Smooth muscle cell (in vitro differentiated cells): ENCODE results near the gene IFFO2. TPM values are rescaled to one million over a fixed set of nuclear protein-coding genes. Genes with fewer than 3 reads are reported as not detected.

Experiments
- DNase-seq: peaks from one replicate; lab custom pipeline; 2025; ENCODE audit not compliant: unreplicated experiment; lab: John Stamatoyannopoulos, UW
- H2AFZ ChIP-seq: fragments of 200-600 bp; sonication (generic); 2 replicates; pipeline ENCODE4 v1.6.0; 2016; ENCODE audit warnings: antibody characterized with exemption, low read depth, mild to moderate bottlenecking
- H3F3A ChIP-seq: fragments of 200-600 bp; sonication (generic); 2 replicates; pipeline ENCODE4 v1.6.0; 2017; ENCODE audit warnings: antibody characterized with exemption, low read depth
- H3K27ac ChIP-seq: fragments of 200-600 bp; sonication (generic); 2 replicates; pipeline ENCODE4 v1.5.1; 2016; ENCODE audit warnings: low read depth, mild to moderate bottlenecking
- H3K27me3 ChIP-seq: fragments of 200-600 bp; sonication (generic); 2 replicates; pipeline ENCODE4 v1.6.1; 2016; ENCODE audit warnings: low read depth, mild to moderate bottlenecking
- H3K36me3 ChIP-seq: fragments of 200-600 bp; sonication (generic); 2 replicates; pipeline ENCODE4 v1.5.1; 2016; ENCODE audit warnings: low read depth
- H3K4me1 ChIP-seq: fragments of 200-600 bp; sonication (generic); 2 replicates; pipeline ENCODE4 v1.5.1; 2016; ENCODE audit warnings: low read depth
- H3K4me2 ChIP-seq: fragments of 200-600 bp; sonication (generic); 2 replicates; pipeline ENCODE4 v1.6.0; 2016; ENCODE audit warnings: mild to moderate bottlenecking
- H3K4me3 ChIP-seq: fragments of 200-600 bp; sonication (generic); 2 replicates; pipeline ENCODE4 v1.5.1; 2016; ENCODE audit warnings: mild to moderate bottlenecking
- H3K79me2 ChIP-seq: fragments of 200-600 bp; sonication (generic); 2 replicates; pipeline ENCODE4 v1.6.0; 2016; ENCODE audit warnings: low read depth, mild to moderate bottlenecking
- H3K9ac ChIP-seq: fragments of 200-600 bp; sonication (generic); 2 replicates; pipeline ENCODE4 v1.6.0; 2016; ENCODE audit warnings: low read depth
- H3K9me3 ChIP-seq: fragments of 200-600 bp; sonication (generic); replicated peaks from 2 replicates; pipeline ENCODE4 v1.5.1; 2016; ENCODE audit warnings: low read depth
- H4K20me1 ChIP-seq: fragments of 200-600 bp; sonication (generic); 2 replicates; pipeline ENCODE4 v1.6.0; 2016; ENCODE audit warnings: low read depth
- CTCF ChIP-seq: fragments of 200-600 bp; sonication (generic); IDR thresholded peaks from 2 replicates; pipeline ENCODE4 v1.5.1; 2017; ENCODE audit warnings: borderline replicate concordance, mild to moderate bottlenecking, antibody characterized with exemption; ENCODE audit not compliant: insufficient read depth, poor library complexity, severe bottlenecking
- WGBS: methylation state at CpG from one replicate; pipeline ENCODE4 v1.1.7; 2016; ENCODE audit warnings: low lambda C conversion rate; 5-methylcytosine and 5-hydroxymethylcytosine counted together
- polyA plus RNA-seq: library from polyadenylated mRNA; unstranded; fragments of >200 nt; fragmentation: Nextera tagmentation; extraction: Ambion mirVana; gene quantifications from 2 replicates; pipeline ENCODE4 v1.2.1, GENCODE V29; 2016
- total RNA-seq: library from RNA; depleted of rRNA; stranded (reverse); fragments of >200 nt; gene quantifications from 2 replicates; pipeline ENCODE4 v1.2.3, GENCODE V29; 2014

IFFO2 gene
- total and polyA plus RNA-seq, 2 experiments from 2014 or later = 5.7 to 19.1 TPM

- Histone ChIP-seq H3K4me1 (no peaks in the 10 kb centered on the region), H3K36me3 (no peaks in the 10 kb centered on the region), H3K9me3 (no peaks in the 10 kb centered on the region), H4K20me1 (no peaks in the 10 kb centered on the region), H3K4me2 (no peak overlapping the region), H3K79me2 (no peaks in the 10 kb centered on the region), H3K9ac (no peak overlapping the region), H3K27ac (no peak overlapping the region), H3K27me3 (no peaks in the 10 kb centered on the region), H3K4me3 (no peak overlapping the region), H3F3A (no peaks in the 10 kb centered on the region), H2AFZ (no peak overlapping the region)
- no peak for DNase-seq
- TF ChIP-seq CTCF = no peak
- WGBS = 95% methylated on average over 9 of the region's 9 CpGs
Measured at GRCh38 chr1:18989896-18990295, 33.4 kb upstream of the IFFO2 start.

DNA sequence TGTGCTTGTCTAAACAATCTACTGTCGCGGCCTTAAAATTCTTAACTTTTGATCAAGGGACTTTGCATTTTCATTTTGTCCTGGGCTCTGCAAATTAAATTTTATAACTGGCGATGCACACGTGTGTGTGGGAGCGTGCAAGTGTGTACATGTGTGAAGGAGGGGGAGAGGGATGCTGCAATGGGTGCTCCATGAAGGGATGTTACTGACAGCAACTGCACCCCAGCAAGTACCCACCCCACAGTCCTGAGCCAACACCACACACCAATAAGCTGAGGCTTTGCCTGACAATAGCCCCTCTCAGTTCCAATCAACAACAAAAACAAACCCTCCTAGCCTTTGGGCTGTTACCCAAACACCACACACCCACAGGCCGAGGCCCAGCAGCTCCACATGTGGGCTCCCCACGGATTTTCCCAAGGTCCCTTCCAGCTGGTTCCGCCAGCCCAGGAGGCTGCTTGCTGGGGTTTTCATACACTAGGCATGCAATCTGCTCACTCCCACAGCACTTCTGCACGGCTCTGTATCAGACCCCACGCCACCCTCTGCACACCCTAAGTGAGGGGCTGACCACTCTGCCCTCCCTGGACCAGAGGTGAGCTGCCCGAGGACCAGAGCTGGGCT lies 32.8 kb upstream of the IFFO2 start:
- TF ChIP-seq CTCF = no peak
- H3K79me2 ChIP-seq = no peaks in the 10 kb centered on the region
- WGBS = 82% methylated on average over 11 of the region's 11 CpGs
- H4K20me1 ChIP-seq = no peaks in the 10 kb centered on the region
- DNase-seq = no peak
- H3K36me3 ChIP-seq = no peaks in the 10 kb centered on the region
- no peak overlapping the region for H3K9ac ChIP-seq
- H3K27me3 ChIP-seq = no peaks in the 10 kb centered on the region
- H3K9me3 ChIP-seq = no peaks in the 10 kb centered on the region
- H3K27ac ChIP-seq = no peak overlapping the region
- H3K4me1 ChIP-seq = no peaks in the 10 kb centered on the region
- H2AFZ ChIP-seq = no peak overlapping the region
- no peak overlapping the region for H3K4me3 ChIP-seq
- H3F3A ChIP-seq = no peaks in the 10 kb centered on the region
- H3K4me2 ChIP-seq = no peak overlapping the region

DNA sequence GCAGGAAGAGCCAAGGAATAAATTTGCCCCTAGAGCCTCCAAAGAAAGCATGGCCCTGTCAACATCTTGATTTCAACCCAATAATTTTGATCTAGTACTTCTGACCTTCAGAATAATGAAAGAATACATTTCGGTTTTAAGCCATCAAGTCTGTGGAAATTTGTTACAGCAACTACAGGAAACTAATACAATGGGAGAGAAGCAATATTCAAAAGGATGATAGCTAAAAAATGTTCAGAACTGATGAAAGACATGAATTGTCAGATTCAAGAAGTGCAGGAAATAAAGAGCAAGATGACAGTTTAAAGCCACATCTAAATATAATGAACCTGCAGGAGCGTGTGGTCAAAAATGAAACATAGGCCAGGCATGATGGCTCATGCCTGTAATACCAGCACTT lies 24.8 kb upstream of the IFFO2 start:
- no peak overlapping the region for H2AFZ ChIP-seq
- no peak overlapping the region for H3K4me3 ChIP-seq
- H3K27ac ChIP-seq = no peak overlapping the region
- TF ChIP-seq CTCF = no peak
- no peak for DNase-seq
- no peak overlapping the region for H3K9ac ChIP-seq
- H3K27me3 ChIP-seq = peaks cover 4% of the 10 kb centered on the region
- no peak overlapping the region for H3K4me2 ChIP-seq
- WGBS = 99% methylated on average over 2 of the region's 2 CpGs
- no peaks in the 10 kb centered on the region for H4K20me1 ChIP-seq
- H3F3A ChIP-seq = no peaks in the 10 kb centered on the region
- no peaks in the 10 kb centered on the region for H3K9me3 ChIP-seq
- no peaks in the 10 kb centered on the region for H3K4me1 ChIP-seq
- H3K79me2 ChIP-seq = no peaks in the 10 kb centered on the region
- H3K36me3 ChIP-seq = no peaks in the 10 kb centered on the region

GRCh38 chr1:18978706-18979105 lies 22.2 kb upstream of the IFFO2 start:
- Histone ChIP-seq H3K4me2 (no peak overlapping the region), H3K4me3 (no peak overlapping the region), H3K9ac (no peak overlapping the region), H3K9me3 (no peaks in the 10 kb centered on the region), H2AFZ (no peak overlapping the region), H3K4me1 (no peaks in the 10 kb centered on the region), H3K36me3 (no peaks in the 10 kb centered on the region), H3K27me3 (peaks cover 4% of the 10 kb centered on the region), H3K79me2 (no peaks in the 10 kb centered on the region), H4K20me1 (no peaks in the 10 kb centered on the region), H3K27ac (no peak overlapping the region), H3F3A (no peaks in the 10 kb centered on the region)
- TF ChIP-seq CTCF = no peak
- 71% methylated on average over 2 of the region's 2 CpGs for WGBS
- DNase-seq = no peak
